H1 (cell line): ENCODE data around the gene LRRTM4. TPM values are rescaled to one million over a fixed set of nuclear protein-coding genes. Genes with fewer than 3 reads are reported as not detected.

Source experiments
- CTCF ChIA-PET: fragments of 300-600 bp; sonication (Branson Sonifier 250); formaldehyde crosslinking; loops from one replicate; lab custom pipeline; 2021; ENCODE audit not compliant: partially characterized antibody; lab: Charles Lee
- POLR2A ChIA-PET: fragments of 300-600 bp; sonication (Branson Sonifier 250); formaldehyde crosslinking; loops from one replicate; lab custom pipeline; 2021; ENCODE audit warnings: inconsistent platforms; ENCODE audit not compliant: partially characterized antibody; lab: Charles Lee
- DNase-seq, 2 experiments: peaks; one replicate each; pipeline versions ENCODE4 v3.0.0 to v3.0.0-alpha.2; 2010 to 2022; ENCODE audit warnings: low spot score in 2 of 2, low read depth in 1 of 2, mixed read lengths in 1 of 2
- FAIRE-seq: peaks from 2 replicates; lab custom pipeline; 2011; peaks lifted over from hg19 to GRCh38; lab: Jason Lieb, UNC
- H2AFZ ChIP-seq: 2 replicates; pipeline ENCODE4 v1.8.1; 2012; ENCODE audit warnings: low read length, inconsistent platforms
- H2AK5ac ChIP-seq: 2 replicates; pipeline ENCODE4 v1.6.1; 2013; ENCODE audit warnings: low read depth, low read length
- H2BK120ac ChIP-seq: replicated peaks from 2 replicates; pipeline ENCODE3; 2013; ENCODE audit warnings: low read depth, low read length, inconsistent platforms
- H2BK12ac ChIP-seq: 2 replicates; pipeline ENCODE4 v1.6.1; 2013; ENCODE audit warnings: low read depth, low read length
- H2BK15ac ChIP-seq: 2 replicates; pipeline ENCODE4 v1.6.1; 2013; ENCODE audit warnings: low read length
- H2BK20ac ChIP-seq: 2 replicates; pipeline ENCODE4 v1.6.1; 2013; ENCODE audit warnings: low read length
- H2BK5ac ChIP-seq: 2 replicates; pipeline ENCODE4 v1.6.1; 2013; ENCODE audit warnings: low read depth, low read length
- H3K14ac ChIP-seq: 2 replicates; pipeline ENCODE4 v1.6.1; 2013; ENCODE audit warnings: inconsistent platforms; ENCODE audit not compliant: insufficient read length
- H3K18ac ChIP-seq: 2 replicates; pipeline ENCODE4 v1.6.1; 2013; ENCODE audit warnings: low read length; ENCODE audit errors: extremely low read depth
- H3K23ac ChIP-seq: 2 replicates; pipeline ENCODE4 v1.6.1; 2013; ENCODE audit warnings: inconsistent platforms; ENCODE audit not compliant: insufficient read length
- H3K23me2 ChIP-seq: 2 replicates; pipeline ENCODE4 v1.6.1; 2013; ENCODE audit warnings: low read depth, low read length
- H3K27ac ChIP-seq: 2 replicates; pipeline ENCODE4 v1.6.1; 2011; ENCODE audit warnings: low read depth, low read length, inconsistent platforms
- H3K27me3 ChIP-seq, 4 experiments: replicated peaks in 1 of 4; 1 replicate in 1 of 4; 2 replicates in 3 of 4; pipeline versions ENCODE4 v1.6.1 to v1.8.1; 2011 to 2013; ENCODE audit warnings: low read length in 3 of 4, mild to moderate bottlenecking in 3 of 4, inconsistent platforms in 2 of 4, mixed read lengths in 2 of 4, moderate library complexity in 1 of 4; ENCODE audit not compliant: control insufficient read depth in 3 of 4, insufficient read depth in 3 of 4; ENCODE audit errors: extremely low read depth in 1 of 4
- H3K36me3 ChIP-seq, 4 experiments: 2 replicates each; pipeline versions ENCODE4 v1.6.1 to v1.8.1; 2011 to 2013; ENCODE audit warnings: mild to moderate bottlenecking in 4 of 4, low read length in 3 of 4, moderate library complexity in 2 of 4, control low read depth in 1 of 4, inconsistent platforms in 1 of 4; ENCODE audit not compliant: insufficient read depth in 4 of 4, control insufficient read depth in 2 of 4
- H3K4ac ChIP-seq: replicated peaks from 2 replicates; pipeline ENCODE3; 2013; ENCODE audit warnings: low read length, low read depth, mixed read lengths, inconsistent platforms; ENCODE audit not compliant: insufficient read length
- H3K4me1 ChIP-seq, 4 experiments: replicated peaks in 1 of 4; 1 replicate in 1 of 4; 2 replicates in 3 of 4; pipeline versions ENCODE4 v1.6.1 to v1.8.1; 2011 to 2013; ENCODE audit warnings: low read length in 3 of 4, inconsistent platforms in 2 of 4, mixed read lengths in 1 of 4; ENCODE audit not compliant: insufficient read depth in 4 of 4, control insufficient read depth in 3 of 4
- H3K4me2 ChIP-seq, 2 experiments: 2 replicates each; pipeline versions ENCODE4 v1.6.1 to v1.8.1; 2011 to 2013; ENCODE audit warnings: low read depth in 2 of 2, low read length in 2 of 2, control low read depth in 1 of 2, inconsistent platforms in 1 of 2, mild to moderate bottlenecking in 1 of 2; ENCODE audit not compliant: insufficient read depth in 1 of 2
- H3K4me3 ChIP-seq, 4 experiments: fragments of 200-600, 300-600 bp in 1 of 4; sonication (generic), shearing (Covaris generic), sonication (Bioruptor Twin) in 1 of 4; 2 replicates each; pipeline versions ENCODE4 v1.5.1 to v1.8.1; 2011 to 2016; ENCODE audit warnings: low read length in 4 of 4, low read depth in 3 of 4, control low read depth in 2 of 4, inconsistent platforms in 2 of 4, mild to moderate bottlenecking in 2 of 4, mixed read lengths in 1 of 4, moderate library complexity in 1 of 4; ENCODE audit not compliant: insufficient read depth in 2 of 4; ENCODE audit errors: extremely low read depth in 1 of 4
- H3K56ac ChIP-seq: replicated peaks from 2 replicates; pipeline ENCODE3; 2013; ENCODE audit warnings: low read depth, mild to moderate bottlenecking, mixed read lengths, low read length, inconsistent platforms; ENCODE audit not compliant: insufficient read length
- H3K79me1 ChIP-seq: 2 replicates; pipeline ENCODE4 v1.6.1; 2013; ENCODE audit warnings: low read depth, low read length, control low read depth
- H3K79me2 ChIP-seq, 2 experiments: 2 replicates each; pipeline versions ENCODE4 v1.6.1 to v1.8.1; 2012 to 2013; ENCODE audit warnings: low read length in 2 of 2, mild to moderate bottlenecking in 2 of 2, inconsistent platforms in 1 of 2; ENCODE audit not compliant: insufficient read depth in 2 of 2, control insufficient read depth in 1 of 2
- H3K9ac ChIP-seq, 4 experiments: replicated peaks in 1 of 4; 1 replicate in 1 of 4; 2 replicates in 3 of 4; pipeline versions ENCODE4 v1.6.1 to v1.8.1; 2011 to 2013; ENCODE audit warnings: low read depth in 3 of 4, low read length in 3 of 4, control low read depth in 2 of 4, mild to moderate bottlenecking in 2 of 4, moderate library complexity in 2 of 4, inconsistent platforms in 1 of 4; ENCODE audit errors: extremely low read depth in 1 of 4
- H3K9me3 ChIP-seq, 2 experiments: 2 replicates each; pipeline versions ENCODE4 v1.6.1 to v1.8.1; 2012 to 2013; ENCODE audit warnings: mild to moderate bottlenecking in 2 of 2, moderate library complexity in 2 of 2, control low read depth in 1 of 2, inconsistent platforms in 1 of 2, low read depth in 1 of 2, low read length in 1 of 2, mixed read lengths in 1 of 2; ENCODE audit not compliant: insufficient read depth in 2 of 2
- H4K20me1 ChIP-seq, 2 experiments: replicated peaks in 1 of 2; 2 replicates each; pipeline versions ENCODE3 to v1.8.1; 2011 to 2013; ENCODE audit warnings: inconsistent platforms in 2 of 2, low read length in 2 of 2, mild to moderate bottlenecking in 1 of 2; ENCODE audit not compliant: insufficient read depth in 2 of 2, control insufficient read depth in 1 of 2
- H4K5ac ChIP-seq: 2 replicates; pipeline ENCODE4 v1.6.1; 2013; ENCODE audit warnings: low read length, low read depth, mixed read lengths, inconsistent platforms; ENCODE audit not compliant: insufficient read length
- H4K8ac ChIP-seq: 2 replicates; pipeline ENCODE4 v1.8.0; 2013; ENCODE audit warnings: mild to moderate bottlenecking, moderate library complexity, low read length, inconsistent platforms; ENCODE audit not compliant: insufficient read depth; ENCODE audit errors: extremely low read depth
- H4K91ac ChIP-seq: replicated peaks from 2 replicates; pipeline ENCODE3; 2013; ENCODE audit warnings: low read length, mixed read lengths, inconsistent platforms; ENCODE audit not compliant: insufficient read length
- EGR1 ChIP-seq: IDR thresholded peaks from 2 replicates; pipeline ENCODE4 v1.6.1; 2011; ENCODE audit warnings: low read depth, low read length, borderline replicate concordance
- polyA plus RNA-seq, 7 experiments: library from polyadenylated mRNA; depleted of rRNA in 3 of 7; stranded (reverse) in 5 of 7; unstranded in 2 of 7; fragments of >200 nt in 5 of 7; fragments of 200-250 nt in 2 of 7; gene quantifications; 1 replicate in 5 of 7; 2 replicates in 1 of 7; 4 replicates in 1 of 7; pipeline versions ENCODE4 v1.2.1 to v1.2.3, GENCODE V29; 2011 to 2013; ENCODE audit warnings: missing spikeins in 2 of 7, mixed read lengths in 2 of 7
- total RNA-seq: library from RNA; stranded (reverse); fragmentation: NEBNext Ultra II Directional; extraction: Animal tissue kit (Norgen Biotek cat#: 25700); gene quantifications from 2 replicates; pipeline ENCODE4 v1.2.1, GENCODE V29; 2021

Gene LRRTM4
- total and polyA plus RNA-seq, 2 of the 8 experiments (the other 6 are each of a cell fraction or from before 2014, with no cell fraction given): 3.6 to 9.5 TPM

DNA sequence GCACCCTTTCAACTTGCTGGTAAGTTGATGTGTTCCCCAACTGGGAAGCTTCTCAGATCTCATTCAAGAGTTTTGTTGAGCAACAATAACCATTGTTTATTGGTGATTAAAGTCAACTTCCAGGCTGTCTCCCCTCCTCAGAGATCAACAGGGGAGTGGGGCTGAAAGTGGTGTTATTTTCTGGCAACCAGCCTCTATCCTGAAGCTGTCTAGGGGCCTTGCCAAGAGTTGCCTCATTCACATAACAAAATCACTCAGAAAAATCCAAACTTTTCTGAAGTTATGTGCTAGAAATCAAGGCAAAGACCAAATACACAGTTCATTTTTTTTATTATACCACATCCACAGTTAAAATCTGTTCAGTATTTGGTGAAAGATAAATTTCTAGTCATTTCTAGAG is 788.4 kb downstream of the LRRTM4 start:
- no peak overlapping the region for H2BK12ac ChIP-seq
- no peak overlapping the region for H3K18ac ChIP-seq
- H3K9ac ChIP-seq: no peak overlapping the region
- no peak overlapping the region for H2BK20ac ChIP-seq
- H3K4me3 ChIP-seq: no peak overlapping the region
- no peak overlapping the region for H2BK5ac ChIP-seq
- DNase-seq (no peak), FAIRE-seq (no peak)
- H3K27me3 ChIP-seq: no peaks in the 10 kb centered on the region
- H2BK15ac ChIP-seq: no peak overlapping the region
- no peak overlapping the region for H2AK5ac ChIP-seq
- H3K79me1 ChIP-seq: no peaks in the 10 kb centered on the region
- no peak overlapping the region for H2BK120ac ChIP-seq
- H3K56ac ChIP-seq: no peak overlapping the region
- H3K4ac ChIP-seq: no peak overlapping the region
- no peak overlapping the region for H3K23ac ChIP-seq
- no peak overlapping the region for H3K4me2 ChIP-seq
- H4K5ac ChIP-seq: no peak overlapping the region
- no peak for TF ChIP-seq EGR1
- H3K36me3 ChIP-seq: no peaks in the 10 kb centered on the region
- no peaks in the 10 kb centered on the region for H3K4me1 ChIP-seq
- ChIA-PET CTCF (no interaction called here), POLR2A (no interaction called here)
- H3K14ac ChIP-seq: no peak overlapping the region
- no peaks in the 10 kb centered on the region for H4K20me1 ChIP-seq
- no peaks in the 10 kb centered on the region for H3K79me2 ChIP-seq
- no peak overlapping the region for H2AFZ ChIP-seq
- H3K9me3 ChIP-seq: peaks cover 0 to under 1% of the 10 kb centered on the region in 2 experiments; a peak in 1 of 4 replicates
- H3K23me2 ChIP-seq: no peaks in the 10 kb centered on the region
- H3K27ac ChIP-seq: no peak overlapping the region
- no peak overlapping the region for H4K8ac ChIP-seq
- H4K91ac ChIP-seq: no peak overlapping the region
